HG03432 (cell line): ENCODE results near the gene OASL.
A peak's percentile ranks its signal among the peaks of the same experiment; 100 is the strongest.
"Not testable (repeated sequence)": the region's sequence is repeated elsewhere in the genome, so short reads cannot be mapped to it uniquely, and the experiment has no call there.

Experiments used
- ATAC-seq: cut with Tn5 transposase; IDR thresholded peaks from one replicate; pipeline ENCODE4 v1.9.1; 2021; ENCODE audit warnings: mild to moderate bottlenecking, moderate library complexity; ENCODE audit not compliant: unreplicated experiment

Gene OASL, protein sequence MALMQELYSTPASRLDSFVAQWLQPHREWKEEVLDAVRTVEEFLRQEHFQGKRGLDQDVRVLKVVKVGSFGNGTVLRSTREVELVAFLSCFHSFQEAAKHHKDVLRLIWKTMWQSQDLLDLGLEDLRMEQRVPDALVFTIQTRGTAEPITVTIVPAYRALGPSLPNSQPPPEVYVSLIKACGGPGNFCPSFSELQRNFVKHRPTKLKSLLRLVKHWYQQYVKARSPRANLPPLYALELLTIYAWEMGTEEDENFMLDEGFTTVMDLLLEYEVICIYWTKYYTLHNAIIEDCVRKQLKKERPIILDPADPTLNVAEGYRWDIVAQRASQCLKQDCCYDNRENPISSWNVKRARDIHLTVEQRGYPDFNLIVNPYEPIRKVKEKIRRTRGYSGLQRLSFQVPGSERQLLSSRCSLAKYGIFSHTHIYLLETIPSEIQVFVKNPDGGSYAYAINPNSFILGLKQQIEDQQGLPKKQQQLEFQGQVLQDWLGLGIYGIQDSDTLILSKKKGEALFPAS

DNA sequence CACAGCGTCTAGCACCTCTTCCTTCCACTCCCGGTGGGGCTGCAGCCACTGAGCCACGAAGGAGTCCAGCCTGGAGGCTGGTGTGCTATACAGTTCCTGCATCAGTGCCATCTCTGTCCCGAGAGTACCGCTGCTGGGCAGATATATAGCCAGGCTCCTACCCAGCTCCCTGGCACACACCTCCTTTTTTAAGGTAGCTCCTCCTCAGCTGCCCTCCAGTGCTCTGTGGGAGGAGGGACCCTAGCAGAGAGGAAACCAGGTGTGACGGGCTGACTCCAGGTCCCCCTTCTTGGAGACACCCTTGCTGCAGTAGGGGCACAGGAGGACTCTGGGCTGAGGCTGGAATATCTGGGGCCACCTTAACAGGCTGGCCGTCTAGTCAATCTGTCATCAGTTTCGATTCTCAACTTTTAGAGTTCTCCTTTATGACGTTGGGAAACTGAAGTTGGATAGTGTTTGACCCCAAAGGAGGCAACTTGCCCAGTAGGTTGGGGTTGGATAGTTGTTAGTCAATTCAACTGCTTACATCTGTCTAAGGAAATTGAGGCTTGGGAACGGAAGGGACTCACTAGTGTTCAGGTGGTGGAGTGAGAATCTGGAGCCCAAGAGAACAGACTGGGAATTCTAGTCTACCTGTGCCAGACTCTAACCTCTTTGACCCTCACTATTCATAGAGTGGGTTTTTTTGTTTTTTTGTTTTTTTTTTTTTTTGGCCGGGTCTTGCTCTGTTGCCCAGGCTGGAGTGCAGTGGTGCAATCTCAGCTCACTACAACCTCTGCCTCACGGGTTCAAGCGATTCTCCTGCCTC, at the start of gene OASL:
Gene OASL, minus strand, starts transcription at position 386 of the 808 bp plus-strand sequence. Its CDS starts 275 bp downstream, at position 111.
- peak; percentile 69 for ATAC-seq

GRCh38 chr12:121088195-121088585, 49.1 kb upstream of the OASL start:
- ATAC-seq: no peak

- ATAC-seq: no peak
Measured at GRCh38 chr12:121087467-121088194, 48.6 kb upstream of the OASL start.

DNA sequence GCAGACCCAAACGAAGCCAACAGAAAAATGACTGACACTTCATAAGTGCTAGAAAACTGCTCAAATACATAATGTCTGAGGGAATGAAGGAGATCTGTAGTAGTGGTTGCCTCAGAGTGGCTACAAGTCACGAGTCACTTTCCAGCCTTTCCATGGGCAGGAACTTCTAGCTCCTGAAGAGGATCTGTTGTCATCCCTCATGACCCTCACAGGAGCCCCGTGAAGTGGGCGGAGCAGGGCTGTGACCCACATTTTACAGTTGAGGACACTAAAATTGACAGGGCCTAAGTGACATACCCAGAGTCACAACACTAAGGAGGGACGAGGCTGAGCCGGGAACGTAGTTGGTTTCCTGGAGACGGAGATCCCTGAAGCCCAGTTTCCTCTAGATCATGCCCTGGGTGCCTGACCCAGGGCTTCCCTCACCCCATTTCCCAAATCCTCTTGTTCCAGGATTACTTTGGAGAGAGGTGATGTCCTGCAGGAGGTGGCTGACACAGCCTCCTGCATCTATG, 47.8 kb upstream of the OASL start:
- ATAC-seq: no peak

- no peak for ATAC-seq
Measured at GRCh38 chr12:121085506-121086353, 46.7 kb upstream of the OASL start.

DNA sequence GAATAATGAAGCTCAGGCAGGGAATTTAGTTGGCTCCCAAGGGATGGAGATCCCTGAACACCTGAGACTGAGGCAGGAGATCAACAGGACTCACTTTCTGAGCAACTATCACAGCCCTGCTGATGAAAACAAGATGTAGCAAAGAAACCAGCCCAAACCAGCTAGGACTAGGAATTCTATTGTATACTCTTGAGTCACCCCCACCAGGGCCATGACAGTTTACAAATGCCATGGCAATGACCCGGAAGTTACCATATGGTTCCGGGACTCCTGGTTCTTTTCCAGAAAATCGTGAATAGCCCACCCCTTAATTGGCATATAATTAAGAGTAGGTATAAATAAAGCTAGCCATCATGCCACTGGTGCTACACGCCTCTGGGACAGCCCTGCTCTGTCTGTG, 46.0 kb upstream of the OASL start:
- no peak for ATAC-seq

DNA sequence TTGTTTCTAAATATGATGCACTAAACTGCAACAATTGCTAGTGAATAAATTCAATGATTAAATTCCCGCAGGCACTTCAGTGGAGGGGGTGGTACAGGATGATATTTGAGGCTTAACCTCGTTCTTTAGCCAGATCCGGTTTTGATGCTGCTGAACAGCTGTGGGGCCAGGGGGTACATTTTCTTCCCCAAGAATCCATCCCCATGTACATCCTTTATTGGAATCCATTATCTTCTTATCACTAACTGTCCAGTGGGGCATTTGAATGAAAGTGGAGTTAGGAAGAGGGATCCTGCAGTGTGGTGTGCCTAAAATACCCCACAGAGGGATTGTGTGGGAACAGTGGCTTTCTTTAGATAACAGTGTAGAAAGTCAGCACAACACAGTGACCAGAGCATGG, 45.2 kb upstream of the OASL start:
- no peak for ATAC-seq

DNA sequence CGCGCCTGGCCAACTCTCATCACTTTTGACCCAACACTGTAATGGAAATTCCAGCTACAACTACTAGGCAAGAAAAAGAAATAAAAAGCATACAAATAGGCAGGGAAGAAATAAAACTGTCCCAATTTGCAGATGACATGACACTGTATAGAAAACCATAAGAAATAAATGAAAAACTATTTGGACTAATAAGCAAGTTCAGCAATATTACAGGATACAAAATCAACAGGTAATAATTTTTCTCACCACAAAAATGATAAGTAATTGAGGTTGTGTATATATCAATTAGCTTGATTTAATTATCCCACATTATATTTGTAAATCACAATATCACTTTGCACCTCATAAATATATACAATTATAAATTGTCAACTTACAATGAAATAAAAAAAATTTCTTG, 41.9 kb upstream of the OASL start:
- no peak for ATAC-seq

GRCh38 chr12:121079736-121080272, 40.8 kb upstream of the OASL start:
- ATAC-seq: no peak

GRCh38 chr12:121077440-121077839, 38.4 kb upstream of the OASL start:
- not testable (repeated sequence) for ATAC-seq

DNA sequence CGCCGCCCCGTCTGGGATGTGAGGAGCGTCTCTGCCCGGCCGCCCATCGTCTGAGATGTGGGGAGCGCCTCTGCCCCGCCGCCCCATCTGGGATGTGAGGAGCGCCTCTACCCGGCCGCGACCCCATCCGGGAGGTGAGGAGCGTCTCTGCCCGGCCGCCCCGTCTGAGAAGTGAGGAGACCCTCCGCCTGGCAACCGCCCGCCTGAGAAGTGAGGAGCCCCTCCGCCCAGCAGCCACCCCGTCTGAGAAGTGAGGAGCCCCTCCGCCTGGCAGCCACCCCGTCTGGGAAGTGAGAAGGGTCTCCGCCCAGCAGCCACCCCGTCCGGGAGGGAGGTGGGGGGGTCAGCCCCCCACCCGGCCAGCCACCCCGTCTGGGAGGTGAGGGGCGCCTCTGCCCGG, 36.9 kb upstream of the OASL start:
- not testable (repeated sequence) for ATAC-seq

GRCh38 chr12:121072147-121072546, 33.1 kb upstream of the OASL start:
- no peak for ATAC-seq

DNA sequence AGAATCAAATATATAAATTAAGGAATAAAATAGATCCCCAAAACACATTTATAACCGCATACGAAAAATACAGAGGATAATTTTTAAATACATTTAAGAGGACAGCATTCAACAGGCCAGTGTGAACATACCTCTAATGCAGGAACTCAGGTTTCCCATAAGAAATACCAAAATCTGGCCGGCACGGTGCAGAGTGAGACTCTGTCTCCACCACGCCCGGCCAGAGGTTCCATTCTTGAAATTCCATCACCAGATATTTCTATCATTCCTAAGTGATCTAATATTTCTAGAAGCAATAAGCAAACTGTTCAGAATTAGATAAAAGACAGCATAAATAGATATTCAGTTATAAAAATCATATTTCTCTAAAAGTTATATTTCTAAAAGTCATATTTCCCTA, 30.2 kb upstream of the OASL start:
- no peak for ATAC-seq

DNA sequence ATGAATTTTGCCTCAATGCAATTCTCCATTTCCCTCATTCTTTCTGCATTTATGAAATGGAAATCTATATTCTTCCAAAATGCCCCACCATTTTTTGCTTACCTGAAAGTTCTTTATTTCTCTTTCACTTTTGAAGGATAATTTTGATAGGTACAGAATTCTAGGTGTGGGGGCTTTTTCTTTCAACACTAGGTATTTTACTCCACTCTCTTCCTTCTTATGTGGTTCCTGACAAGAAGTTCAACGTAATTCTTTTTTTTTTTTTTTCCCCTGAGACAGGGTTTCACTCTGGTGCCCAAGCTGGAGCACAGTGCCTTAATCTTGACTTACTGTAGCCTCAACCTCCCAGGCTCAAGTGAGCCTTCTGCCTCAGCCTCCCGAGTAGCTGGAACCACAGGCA, 26.3 kb upstream of the OASL start:
- no peak for ATAC-seq

- ATAC-seq: not testable (repeated sequence)
Measured at GRCh38 chr12:121064586-121064985, 25.5 kb upstream of the OASL start.

DNA sequence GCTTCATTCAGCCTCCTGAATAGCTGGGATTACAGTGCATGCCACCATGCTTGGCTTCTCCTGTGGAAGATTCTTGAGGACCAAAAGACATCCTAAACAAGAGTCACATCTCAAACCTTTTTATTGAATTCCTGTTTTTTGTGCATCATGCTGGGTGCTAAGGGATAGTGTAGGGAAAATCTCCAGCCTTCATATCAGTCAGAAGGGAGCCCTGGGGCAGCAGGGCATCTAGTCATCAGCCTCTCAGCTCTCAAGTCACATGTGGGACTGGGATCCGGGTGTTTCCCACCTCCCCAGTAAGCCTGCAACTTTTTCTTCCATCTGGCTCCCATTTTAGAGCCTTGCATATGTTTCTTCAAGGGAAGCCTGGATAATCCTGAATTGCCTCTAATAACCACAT, 25.1 kb upstream of the OASL start:
- no peak for ATAC-seq

- ATAC-seq: no peak
Measured at GRCh38 chr12:121062391-121063045, 23.5 kb upstream of the OASL start.

- ATAC-seq: no peak
Measured at GRCh38 chr12:121061831-121062230, 22.8 kb upstream of the OASL start.
